Caco-2 (cell line): Measurements from ENCODE around the gene PRR36. TPM values are rescaled to one million over a fixed set of nuclear protein-coding genes. Genes with fewer than 3 reads are reported as not detected.
A peak's percentile ranks its signal among the peaks of the same experiment; 100 is the strongest.

Source experiments
- BruUV-seq: library from RNA; stranded (reverse); fragments of 400-500 nt; replicated peaks from 2 replicates; lab custom pipeline; 2021; lab: Mats Ljungman, UMichigan
- CTCF ChIA-PET: fragments of 300-600 bp; sonication (Branson Sonifier 250); formaldehyde crosslinking; loops from one replicate; lab custom pipeline; 2022; ENCODE audit warnings: antibody characterized with exemption; lab: Charles Lee
- POLR2A ChIA-PET: fragments of 300-600 bp; sonication (Branson Sonifier 250); formaldehyde crosslinking; loops from one replicate; lab custom pipeline; 2022; ENCODE audit warnings: antibody characterized with exemption; lab: Charles Lee
- DNase-seq, 2 experiments: peaks; one replicate each; pipeline versions ENCODE4 v3.0.0 to v3.0.0-alpha.2; 2020 to 2022
- H3K27me3 ChIP-seq: replicated peaks from 2 replicates; pipeline ENCODE4 v1.6.0; 2011; ENCODE audit warnings: low read length; ENCODE audit not compliant: control insufficient read depth, insufficient read depth
- H3K36me3 ChIP-seq: 2 replicates; pipeline ENCODE4 v1.5.1; 2011; ENCODE audit warnings: low read length; ENCODE audit not compliant: control insufficient read depth, insufficient read depth
- H3K4me1 ChIP-seq: fragments of 250-450 bp; sonication (Bioruptor Pico); 2 replicates; pipeline ENCODE4 v1.5.1; 2020; ENCODE audit warnings: mild to moderate bottlenecking
- H3K4me3 ChIP-seq: 2 replicates; pipeline ENCODE4 v1.5.1; 2011; ENCODE audit warnings: low read depth, mild to moderate bottlenecking, control low read depth, low read length
- H3K9me3 ChIP-seq: fragments of 250-450 bp; sonication (Bioruptor Pico); 2 replicates; pipeline ENCODE4 v1.5.1; 2020; ENCODE audit warnings: mild to moderate bottlenecking, moderate library complexity
- H3K27ac Mint-ChIP-seq: one replicate; pipeline ENCODE4 v1.8.0; 2022; ENCODE audit warnings: mixed read lengths; ENCODE audit not compliant: unreplicated experiment
- H3K27me3 Mint-ChIP-seq: one replicate; pipeline ENCODE4 v1.8.0; 2022; ENCODE audit warnings: mixed read lengths; ENCODE audit not compliant: insufficient read depth, unreplicated experiment
- H3K36me3 Mint-ChIP-seq: one replicate; pipeline ENCODE4 v1.8.0; 2022; ENCODE audit warnings: mild to moderate bottlenecking, mixed read lengths; ENCODE audit not compliant: insufficient read depth, unreplicated experiment
- H3K4me1 Mint-ChIP-seq: one replicate; pipeline ENCODE4 v1.8.0; 2022; ENCODE audit warnings: low read depth, mixed read lengths; ENCODE audit not compliant: unreplicated experiment
- H3K4me3 Mint-ChIP-seq: one replicate; pipeline ENCODE4 v1.8.0; 2022; ENCODE audit warnings: mild to moderate bottlenecking, moderate library complexity, mixed read lengths; ENCODE audit not compliant: unreplicated experiment
- H3K9me3 Mint-ChIP-seq: one replicate; pipeline ENCODE4 v1.8.0; 2022; ENCODE audit warnings: mixed read lengths; ENCODE audit not compliant: unreplicated experiment
- CTCF ChIP-seq, 2 experiments: fragments of 200-600 bp in 1 of 2; IDR thresholded peaks; 1 replicate in 1 of 2; 2 replicates in 1 of 2; pipeline versions ENCODE4 v1.5.1 to v1.8.0; 2011 to 2022; ENCODE audit warnings: antibody characterized with exemption in 1 of 2, control low read depth in 1 of 2, inconsistent platforms in 1 of 2, low read depth in 1 of 2, low read length in 1 of 2, mild to moderate bottlenecking in 1 of 2, moderate library complexity in 1 of 2; ENCODE audit not compliant: insufficient read depth in 1 of 2, severe bottlenecking in 1 of 2, unreplicated experiment in 1 of 2
- intact Hi-C: fragments of 100-400 bp; cut with micrococcal nuclease; formaldehyde crosslinking; loops from one replicate; pipeline ENCODE4 v1.10.0; 2022; ENCODE audit not compliant: unreplicated experiment
- total RNA-seq: library from RNA; stranded (reverse); gene quantifications from 2 replicates; pipeline ENCODE4 v1.2.3, GENCODE V29; 2022

Gene PRR36
- total RNA-seq, 1 experiment from 2014 or later = 3.7 TPM

GRCh38 chr19:7855426-7856108 is 18.6 kb downstream of the PRR36 start:
- ChIA-PET CTCF (no interaction called here), POLR2A (no interaction called here)
- Histone ChIP-seq H3K4me3 (no peak overlapping the region), H3K36me3 (no peaks in the 10 kb centered on the region), H3K4me1 (peaks cover 11% of the 10 kb centered on the region), H3K27me3 (no peaks in the 10 kb centered on the region), H3K9me3 (no peaks in the 10 kb centered on the region)
- no TSS peak for BruUV-seq
- Mint-ChIP-seq H3K27ac (no peak overlapping the region), H3K27me3 (no peaks in the 10 kb centered on the region), H3K4me3 (no peak overlapping the region), H3K36me3 (peaks cover 10% of the 10 kb centered on the region), H3K9me3 (no peaks in the 10 kb centered on the region), H3K4me1 (peaks cover 10% of the 10 kb centered on the region)
- no peak for DNase-seq
- intact Hi-C loops = no loop called here
- no peak for TF ChIP-seq CTCF (IDR thresholded peaks at IDR 0.05; ENCODE audit: insufficient read depth in 1 of 2, low read depth in 1 of 2, low read length in 1 of 2, severe bottlenecking in 1 of 2, unreplicated experiment in 1 of 2)

- no peaks in the 10 kb centered on the region for H3K27me3 Mint-ChIP-seq
- intact Hi-C loops = loop anchor here (1.0 to 5.0 kb wide), 3 partner anchors 34 to 72 kb away; partner anchors contain the start of genes LRRC8E and MAP2K7
- Histone ChIP-seq H3K4me1 (peaks cover 11% of the 10 kb centered on the region), H3K27me3 (no peaks in the 10 kb centered on the region), H3K4me3 (0 out of 2 replicates have a peak overlapping the region, but pooled peaks have one; percentile 14), H3K9me3 (no peaks in the 10 kb centered on the region), H3K36me3 (no peaks in the 10 kb centered on the region)
- peak in 1 of 2 experiments; percentile 44 for DNase-seq
- CTCF ChIA-PET = interaction anchor here (0.6 to 3.1 kb wide), 6 partner anchors 8 to 67 kb away, joined by 3 to 33 read pairs (median 5); partner anchors contain the start of genes LRRC8E and SNAPC2
- H3K4me1 Mint-ChIP-seq = peaks cover 10% of the 10 kb centered on the region
- no peaks in the 10 kb centered on the region for H3K9me3 Mint-ChIP-seq
- TF ChIP-seq CTCF (IDR thresholded peaks at IDR 0.05; ENCODE audit: insufficient read depth in 1 of 2, low read depth in 1 of 2, low read length in 1 of 2, severe bottlenecking in 1 of 2, unreplicated experiment in 1 of 2) = no peak
- H3K27ac Mint-ChIP-seq = peak overlapping the region; percentile 86
- peak overlapping the region; percentile 67 for H3K4me3 Mint-ChIP-seq
- POLR2A ChIA-PET = no interaction called here
- no TSS peak for BruUV-seq
- peaks cover 10% of the 10 kb centered on the region for H3K36me3 Mint-ChIP-seq
Measured at GRCh38 chr19:7853770-7854128, 20.4 kb downstream of the PRR36 start.

- peak overlapping the region; percentile 86 for H3K27ac Mint-ChIP-seq
- POLR2A ChIA-PET = no interaction called here
- DNase-seq = peak; percentile 93 to 95
- CTCF ChIA-PET = interaction anchor here (0.6 to 3.1 kb wide), 9 partner anchors 9 to 172 kb away, joined by 3 to 33 read pairs (median 5); partner anchors contain the start of genes LRRC8E, MAP2K7, SNAPC2 and TRAPPC5
- peaks cover 10% of the 10 kb centered on the region for H3K4me1 Mint-ChIP-seq
- peak overlapping the region; percentile 67 for H3K4me3 Mint-ChIP-seq
- no TSS peak for BruUV-seq
- H3K4me3 ChIP-seq = 0 out of 2 replicates have a peak overlapping the region, but pooled peaks have one; percentile 14
- no peaks in the 10 kb centered on the region for H3K9me3 Mint-ChIP-seq
- H3K9me3 ChIP-seq = no peaks in the 10 kb centered on the region
- no peaks in the 10 kb centered on the region for H3K27me3 ChIP-seq
- peak; percentile 79 to 90 for TF ChIP-seq CTCF (IDR thresholded peaks at IDR 0.05; ENCODE audit: insufficient read depth in 1 of 2, low read depth in 1 of 2, low read length in 1 of 2, severe bottlenecking in 1 of 2, unreplicated experiment in 1 of 2)
- H3K36me3 Mint-ChIP-seq = peaks cover 10% of the 10 kb centered on the region
- intact Hi-C loops = loop anchor here (1.0 to 5.0 kb wide), 3 partner anchors 34 to 72 kb away; partner anchors contain the start of genes LRRC8E and MAP2K7
- H3K27me3 Mint-ChIP-seq = no peaks in the 10 kb centered on the region
- H3K36me3 ChIP-seq = no peaks in the 10 kb centered on the region
- H3K4me1 ChIP-seq = peaks cover 11% of the 10 kb centered on the region
Measured at GRCh38 chr19:7852851-7853769, 21.1 kb downstream of the PRR36 start.
